HUES64 (cell line): ENCODE results near the gene CRACDL.

Experiments
- H3K27ac ChIP-seq: 2 replicates; pipeline ENCODE4 v1.7.0; 2013; ENCODE audit warnings: low read depth, low read length, inconsistent platforms
- H3K27me3 ChIP-seq: 2 replicates; pipeline ENCODE4 v1.6.1; 2013; ENCODE audit warnings: mild to moderate bottlenecking, low read length; ENCODE audit not compliant: insufficient read depth
- H3K36me3 ChIP-seq: 2 replicates; pipeline ENCODE4 v1.6.1; 2013; ENCODE audit warnings: mild to moderate bottlenecking, low read length; ENCODE audit not compliant: insufficient read depth
- H3K4me1 ChIP-seq: 2 replicates; pipeline ENCODE4 v1.6.1; 2013; ENCODE audit warnings: mild to moderate bottlenecking, low read length, moderate library complexity; ENCODE audit not compliant: insufficient read depth
- H3K4me3 ChIP-seq: 2 replicates; pipeline ENCODE4 v1.5.1; 2013; ENCODE audit warnings: mild to moderate bottlenecking, low read length, moderate library complexity
- H3K9ac ChIP-seq: 2 replicates; pipeline ENCODE4 v1.6.1; 2013; ENCODE audit warnings: mild to moderate bottlenecking, low read depth, low read length
- H3K9me3 ChIP-seq: 2 replicates; pipeline ENCODE4 v1.6.1; 2013; ENCODE audit warnings: low read depth, low read length; ENCODE audit not compliant: insufficient read depth
- WGBS: fragments of 150-250, 120-280 bp; methylation state at CpG from one replicate; pipeline ENCODE4 v1.1.7; 2013; ENCODE audit warnings: missing lambda C conversion rate; 5-methylcytosine and 5-hydroxymethylcytosine counted together

CRACDL gene

GRCh38 chr2:98818164-98818563, 117.9 kb downstream of the CRACDL start:
- 85% methylated on average over 3 of the region's 5 CpGs for WGBS

GRCh38 chr2:98816281-98816680, 119.7 kb downstream of the CRACDL start:
- H3K4me3 ChIP-seq = no peak overlapping the region
- WGBS = 87% methylated on average over 3 of the region's 3 CpGs
- no peaks in the 10 kb centered on the region for H3K36me3 ChIP-seq
- no peak overlapping the region for H3K9ac ChIP-seq
- no peaks in the 10 kb centered on the region for H3K4me1 ChIP-seq
- no peak overlapping the region for H3K27ac ChIP-seq
- no peaks in the 10 kb centered on the region for H3K9me3 ChIP-seq
- H3K27me3 ChIP-seq = peaks cover 9% of the 10 kb centered on the region

More at GRCh38 chr2:98818164-98818563, 117.9 kb downstream of the CRACDL start:
- H3K4me3 ChIP-seq = no peak overlapping the region
- H3K4me1 ChIP-seq = no peaks in the 10 kb centered on the region
- no peaks in the 10 kb centered on the region for H3K36me3 ChIP-seq
- H3K9ac ChIP-seq = no peak overlapping the region
- H3K27me3 ChIP-seq = peaks cover 28% of the 10 kb centered on the region
- no peak overlapping the region for H3K27ac ChIP-seq
- H3K9me3 ChIP-seq = no peaks in the 10 kb centered on the region

GRCh38 chr2:98815795-98816194, 120.2 kb downstream of the CRACDL start:
- Histone ChIP-seq H3K27ac (no peak overlapping the region), H3K27me3 (peaks cover 4% of the 10 kb centered on the region; the same call in 1 of the 2 replicates), H3K36me3 (no peaks in the 10 kb centered on the region), H3K4me1 (no peaks in the 10 kb centered on the region), H3K4me3 (no peak overlapping the region), H3K9me3 (no peaks in the 10 kb centered on the region), H3K9ac (no peak overlapping the region)
- 95% methylated on average over 2 of the region's 2 CpGs for WGBS

GRCh38 chr2:98811766-98812165, 124.3 kb downstream of the CRACDL start:
- no peak overlapping the region for H3K27ac ChIP-seq
- no peaks in the 10 kb centered on the region for H3K9me3 ChIP-seq
- WGBS = 95% methylated on average over 2 of the region's 2 CpGs
- no peak overlapping the region for H3K4me3 ChIP-seq
- no peaks in the 10 kb centered on the region for H3K4me1 ChIP-seq
- no peaks in the 10 kb centered on the region for H3K36me3 ChIP-seq
- H3K27me3 ChIP-seq = no peaks in the 10 kb centered on the region
- no peak overlapping the region for H3K9ac ChIP-seq

- no peaks in the 10 kb centered on the region for H3K4me1 ChIP-seq
- WGBS = 83% methylated on average over 3 of the region's 3 CpGs
Measured at GRCh38 chr2:98810588-98810928, 125.5 kb downstream of the CRACDL start.

GRCh38 chr2:98809878-98810587, 126.0 kb downstream of the CRACDL start:
- Histone ChIP-seq H3K36me3 (no peaks in the 10 kb centered on the region), H3K4me3 (no peak overlapping the region), H3K27ac (no peak overlapping the region), H3K9me3 (no peaks in the 10 kb centered on the region), H3K9ac (no peak overlapping the region), H3K4me1 (no peaks in the 10 kb centered on the region), H3K27me3 (no peaks in the 10 kb centered on the region)
- 81% methylated on average over 7 of the region's 7 CpGs for WGBS

More at GRCh38 chr2:98810588-98810928, 125.5 kb downstream of the CRACDL start:
- H3K9ac ChIP-seq = no peak overlapping the region
- no peaks in the 10 kb centered on the region for H3K27me3 ChIP-seq
- H3K27ac ChIP-seq = no peak overlapping the region
- H3K4me3 ChIP-seq = no peak overlapping the region
- no peaks in the 10 kb centered on the region for H3K9me3 ChIP-seq
- H3K36me3 ChIP-seq = no peaks in the 10 kb centered on the region

GRCh38 chr2:98809116-98809515, 126.9 kb downstream of the CRACDL start:
- Histone ChIP-seq H3K27ac (no peak overlapping the region), H3K4me1 (no peaks in the 10 kb centered on the region), H3K27me3 (no peaks in the 10 kb centered on the region), H3K4me3 (no peak overlapping the region), H3K36me3 (no peaks in the 10 kb centered on the region), H3K9ac (no peak overlapping the region), H3K9me3 (no peaks in the 10 kb centered on the region)
- WGBS = 82% methylated on average over 4 of the region's 4 CpGs

GRCh38 chr2:98808546-98808945, 127.5 kb downstream of the CRACDL start:
- WGBS = 94% methylated on average over 3 of the region's 3 CpGs
- Histone ChIP-seq H3K4me1 (no peaks in the 10 kb centered on the region), H3K9me3 (no peaks in the 10 kb centered on the region), H3K4me3 (no peak overlapping the region), H3K27me3 (no peaks in the 10 kb centered on the region), H3K27ac (no peak overlapping the region), H3K36me3 (no peaks in the 10 kb centered on the region), H3K9ac (no peak overlapping the region)

- no peak overlapping the region for H3K27ac ChIP-seq
- no peaks in the 10 kb centered on the region for H3K36me3 ChIP-seq
- no peaks in the 10 kb centered on the region for H3K4me1 ChIP-seq
- no peaks in the 10 kb centered on the region for H3K27me3 ChIP-seq
- no peaks in the 10 kb centered on the region for H3K9me3 ChIP-seq
- no peak overlapping the region for H3K9ac ChIP-seq
- no peak overlapping the region for H3K4me3 ChIP-seq
- WGBS = 81% methylated on average over 9 of the region's 9 CpGs
Measured at GRCh38 chr2:98807929-98808328, 128.1 kb downstream of the CRACDL start.

GRCh38 chr2:98807221-98807620, 128.8 kb downstream of the CRACDL start:
- H3K9me3 ChIP-seq = no peaks in the 10 kb centered on the region
- 95% methylated on average over 3 of the region's 3 CpGs for whole genome bisulfite sequencing
- H3K9ac ChIP-seq = no peak overlapping the region
- H3K4me1 ChIP-seq = no peaks in the 10 kb centered on the region
- no peak overlapping the region for H3K4me3 ChIP-seq
- no peaks in the 10 kb centered on the region for H3K36me3 ChIP-seq
- H3K27me3 ChIP-seq = no peaks in the 10 kb centered on the region
- H3K27ac ChIP-seq = no peak overlapping the region

GRCh38 chr2:98806236-98806697, 129.8 kb downstream of the CRACDL start:
- no peak overlapping the region for H3K27ac ChIP-seq
- no peaks in the 10 kb centered on the region for H3K4me1 ChIP-seq

More at GRCh38 chr2:98806236-98806697, 129.8 kb downstream of the CRACDL start:
- no peaks in the 10 kb centered on the region for H3K9me3 ChIP-seq
- no peaks in the 10 kb centered on the region for H3K36me3 ChIP-seq
- no peak overlapping the region for H3K9ac ChIP-seq
- H3K4me3 ChIP-seq = no peak overlapping the region
- H3K27me3 ChIP-seq = no peaks in the 10 kb centered on the region
- WGBS = 94% methylated on average over 6 of the region's 7 CpGs
